CD4-positive, alpha-beta T cell treated with Interleukin-1 beta for 1 hour (primary cell): ENCODE data around the gene IRF6.

Experiments
- DNase-seq, 2 donors: peaks; one replicate each; pipeline ENCODE4 v3.0.0-alpha.2; 2020 to 2022

Gene IRF6

GRCh38 chr1:209805875-209806760, at the start of gene IRF6:
Gene IRF6 (minus strand): TSS chr1:209806142. CDS start chr1:209801413, 4,729 bp downstream.
- peak; percentile 73 to 83 for DNase-seq

- DNase-seq, result no peak
These were observed 49.7 kb upstream of the IRF6 start for GRCh38 chr1:209855623-209856022.

DNA sequence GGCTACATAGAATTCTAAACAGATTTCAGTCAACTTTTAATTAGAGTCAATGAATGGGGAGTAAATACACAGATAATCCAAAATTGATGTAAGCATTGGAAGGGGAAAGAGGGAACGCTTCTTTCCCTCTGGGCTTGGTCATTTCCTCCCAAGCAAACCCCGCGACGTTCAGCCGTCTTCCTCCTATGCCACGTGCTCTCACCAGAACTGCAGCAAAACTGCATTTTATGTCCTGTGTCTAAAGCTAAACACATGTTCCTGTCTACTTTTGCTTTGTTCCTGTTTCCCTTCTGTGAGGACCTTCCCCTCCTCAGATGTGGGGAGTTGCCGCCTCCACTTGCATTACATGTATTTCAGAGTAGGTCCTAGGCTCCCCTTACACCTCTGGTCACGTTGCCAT, 49.1 kb upstream of the IRF6 start:
- no peak for DNase-seq

DNA sequence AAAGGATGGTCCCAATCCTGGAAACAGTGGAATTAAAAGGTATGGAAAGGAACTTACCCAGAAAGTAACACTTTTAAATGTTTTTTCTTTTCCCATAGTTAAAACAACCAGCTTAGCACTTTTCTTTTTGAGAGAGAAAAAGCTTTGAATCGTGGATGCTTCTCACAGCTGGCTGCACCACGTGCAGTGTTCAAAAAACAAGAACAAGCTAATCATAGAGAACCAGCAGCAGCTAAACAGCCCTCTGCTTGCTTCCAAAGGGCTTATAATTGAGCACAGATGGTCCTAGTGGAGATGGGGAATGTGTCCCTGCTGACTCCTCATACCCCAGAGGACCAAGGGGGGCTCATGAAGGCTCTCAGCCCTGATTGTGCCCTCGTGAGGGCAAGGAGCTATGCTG, 48.3 kb upstream of the IRF6 start:
- no peak for DNase-seq

GRCh38 chr1:209853676-209854075, 47.7 kb upstream of the IRF6 start:
- DNase-seq, result no peak

DNA sequence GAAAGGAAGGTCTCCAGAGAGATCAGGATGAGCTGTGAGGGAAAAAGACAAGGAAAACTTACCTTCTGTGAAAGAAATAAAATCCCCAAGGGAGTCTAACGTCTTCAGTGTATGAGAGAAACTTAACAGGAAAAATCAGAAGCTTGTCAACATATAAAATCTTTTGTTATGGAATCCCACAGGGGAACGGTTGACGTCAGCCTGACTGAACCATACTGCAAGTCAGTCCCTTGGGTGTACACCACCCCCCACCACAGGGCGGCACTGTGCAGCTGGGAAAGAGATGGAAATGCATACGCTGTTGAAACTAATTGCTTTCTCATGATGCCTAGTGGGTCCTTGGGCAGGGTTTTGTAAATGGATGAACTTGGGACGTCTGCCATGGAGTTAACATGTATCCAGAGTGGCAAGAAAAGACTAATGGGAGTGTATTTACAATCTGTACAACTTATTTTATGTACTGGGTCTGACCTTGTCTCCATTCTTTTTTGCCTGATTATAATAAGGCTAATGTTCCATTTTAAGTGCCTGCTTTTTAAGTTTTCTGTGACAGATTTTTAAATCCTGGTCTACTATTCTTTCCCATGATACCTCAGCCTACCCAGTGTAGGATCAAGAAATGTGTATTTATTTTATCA, 44.5 kb upstream of the IRF6 start:
- peak in 1 of 2 donors; percentile 5 for DNase-seq

DNA sequence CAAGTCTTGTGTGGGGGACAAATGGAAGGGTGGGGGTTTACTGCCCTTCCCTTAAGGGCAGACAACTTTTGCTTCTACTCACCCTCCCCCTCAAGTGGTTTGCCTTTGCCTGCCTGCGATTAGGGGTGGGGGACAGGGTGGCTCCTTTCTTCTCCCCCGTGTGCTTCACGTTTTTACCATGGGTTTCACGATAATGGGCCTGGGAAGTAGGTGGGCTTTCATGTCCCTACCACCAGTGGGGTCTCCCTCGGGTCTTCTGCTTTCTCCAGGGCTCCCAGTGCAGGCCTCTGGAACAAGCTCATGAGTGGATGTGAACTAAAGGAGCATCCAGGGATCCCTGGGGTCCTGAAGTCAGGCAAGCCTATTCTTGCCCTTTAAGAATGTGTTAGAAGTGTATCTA, 43.4 kb upstream of the IRF6 start:
- DNase-seq, result no peak

DNA sequence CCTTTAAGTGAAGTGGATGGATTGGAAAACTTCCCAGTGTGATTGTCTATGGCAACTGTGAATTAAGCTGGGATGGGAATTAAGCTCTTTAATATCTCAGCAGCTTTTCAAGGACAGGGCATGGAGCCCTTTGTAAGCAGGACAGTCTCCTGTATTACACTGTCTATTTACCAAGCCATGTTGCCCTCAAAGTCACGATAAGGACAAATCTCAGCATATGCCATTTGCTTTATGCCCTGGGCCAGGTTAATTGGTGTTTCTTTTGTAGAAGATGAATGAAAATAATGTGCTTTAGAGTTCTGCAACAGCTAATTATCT, 39.4 kb upstream of the IRF6 start:
- no peak for DNase-seq

GRCh38 chr1:209844695-209845407, 38.9 kb upstream of the IRF6 start:
- no peak for DNase-seq

DNA sequence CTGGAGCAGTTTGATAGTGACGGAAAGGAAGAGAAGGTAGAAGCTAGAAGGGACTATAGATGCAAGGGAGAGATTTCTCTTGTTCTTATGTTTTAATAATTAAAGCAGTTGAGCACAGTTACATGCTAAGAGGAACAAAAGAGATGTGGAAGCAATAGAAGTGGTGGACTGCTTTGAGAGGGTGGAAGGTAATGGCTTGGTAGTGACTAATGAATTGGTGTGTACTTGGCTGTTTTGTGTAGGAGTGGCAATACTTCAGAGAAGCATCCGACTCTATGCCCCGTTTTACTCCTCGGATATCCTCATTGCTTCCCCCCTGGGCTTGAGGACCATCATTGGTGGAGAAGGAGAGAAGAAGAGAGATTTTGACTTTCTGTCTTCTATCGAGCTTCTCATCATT, 34.7 kb upstream of the IRF6 start:
- DNase-seq, result no peak

DNA sequence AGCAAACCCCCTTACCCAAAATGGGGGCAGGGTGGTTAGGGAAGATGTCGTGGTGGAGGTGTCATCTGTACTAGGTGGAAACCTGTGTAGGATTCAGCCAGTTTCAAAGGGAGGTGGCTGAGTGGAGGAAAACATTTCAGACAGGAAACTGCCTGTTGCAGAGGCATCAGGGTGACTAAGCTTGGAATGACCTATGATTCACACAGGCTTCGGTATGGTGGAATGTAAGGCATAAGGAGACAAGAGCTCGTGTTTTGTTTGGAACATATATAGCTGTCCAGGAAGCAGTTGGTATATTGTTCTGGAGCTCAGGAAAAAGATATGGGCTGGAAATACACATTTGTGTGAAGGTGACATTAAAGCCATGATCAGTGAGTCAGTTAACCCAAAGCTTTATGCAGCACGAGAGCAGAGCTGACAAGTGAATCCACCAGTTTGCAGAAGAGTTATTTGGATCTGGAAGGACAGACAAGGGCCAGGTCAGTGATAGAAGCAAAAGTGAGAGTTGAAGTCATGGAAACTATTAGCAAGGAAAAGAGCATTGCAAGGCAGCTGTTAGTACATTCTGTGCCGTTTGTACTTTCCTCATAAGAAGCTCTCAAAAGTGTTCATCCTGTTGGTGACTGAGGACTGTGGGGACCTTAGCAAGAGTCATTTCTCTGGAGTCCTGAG, 34.1 kb upstream of the IRF6 start:
- DNase-seq, result no peak

GRCh38 chr1:209838537-209838936, 32.6 kb upstream of the IRF6 start:
- DNase-seq, result no peak

DNA sequence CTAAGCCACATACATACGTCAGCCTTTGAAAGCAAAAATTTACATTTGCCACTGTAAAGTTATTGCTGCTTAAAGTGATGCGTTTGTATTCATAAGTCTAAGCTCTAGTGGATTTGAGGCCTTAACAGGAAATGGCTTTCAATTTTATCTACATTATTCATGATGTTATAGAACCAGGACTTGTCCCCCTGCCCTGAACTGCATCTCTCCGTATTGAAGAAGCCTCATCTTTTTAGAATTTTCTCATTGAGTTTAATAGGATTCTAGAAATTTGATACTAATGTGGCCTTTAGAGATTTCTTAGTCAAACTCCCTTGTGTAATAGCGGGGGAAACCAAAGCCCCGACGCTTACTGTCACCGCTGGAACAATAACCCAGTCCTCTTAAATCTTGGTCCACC, 31.7 kb upstream of the IRF6 start:
- no peak for DNase-seq

DNA sequence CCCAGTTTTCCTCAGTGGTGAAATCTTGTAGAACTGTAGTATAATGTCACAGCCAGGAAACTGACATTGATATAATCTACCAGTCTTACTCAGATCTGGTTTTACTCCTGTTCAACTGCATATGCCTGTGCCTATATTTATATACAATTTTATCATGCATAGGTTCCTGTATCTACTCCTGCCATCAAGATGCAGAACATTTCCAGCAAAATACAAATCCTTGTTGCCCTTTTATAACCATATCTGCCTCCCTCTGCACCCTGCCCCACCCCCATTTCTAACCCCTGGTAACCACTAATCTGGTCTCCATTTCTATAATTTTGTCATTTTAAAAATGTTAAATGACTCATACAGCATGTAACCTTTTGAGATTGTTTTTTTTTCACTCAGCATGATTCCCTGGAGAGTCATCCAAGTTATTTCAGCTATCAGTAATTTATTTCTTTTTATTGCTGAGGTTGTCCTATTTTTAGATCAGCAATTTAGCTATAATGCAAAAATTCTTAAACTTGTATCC, 29.9 kb upstream of the IRF6 start:
- DNase-seq, result no peak

DNA sequence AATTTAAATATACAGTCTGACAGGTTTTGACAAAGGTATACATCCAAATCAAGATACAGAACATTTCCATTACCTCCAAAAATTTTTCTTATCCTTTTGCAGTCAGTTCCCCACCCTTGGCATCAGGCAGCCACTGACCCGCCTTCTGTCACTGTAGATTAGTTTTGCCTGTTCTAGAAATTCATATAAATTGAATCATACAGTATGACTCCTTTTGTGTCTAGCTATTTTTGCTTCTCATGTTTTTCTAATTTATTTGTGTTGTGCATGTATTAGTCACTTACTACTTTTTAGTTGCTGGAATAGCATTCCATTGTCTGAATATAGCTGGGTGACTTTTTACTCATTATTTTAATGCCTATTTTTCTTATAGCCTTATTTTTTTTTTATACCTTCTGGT, 25.7 kb upstream of the IRF6 start:
- DNase-seq, result no peak

DNA sequence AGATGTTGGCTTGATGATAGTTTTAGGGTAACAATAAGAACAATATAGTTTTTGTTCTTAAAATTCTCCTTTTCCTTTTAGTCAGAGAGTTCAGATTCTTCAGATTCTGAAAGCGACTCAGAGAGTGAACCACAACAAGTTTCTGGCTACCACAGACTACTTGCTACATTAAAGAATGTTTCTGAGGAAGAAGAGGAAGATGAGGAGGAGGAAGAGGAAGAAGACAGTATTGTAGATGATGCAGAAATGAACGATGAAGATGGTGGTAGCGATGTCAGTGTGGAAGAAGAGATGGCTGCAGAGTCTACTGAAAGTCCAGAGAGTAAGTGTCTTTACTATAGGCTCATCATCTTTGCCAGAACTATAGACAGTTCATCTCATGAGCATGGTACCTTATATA, 24.8 kb upstream of the IRF6 start:
- DNase-seq, result no peak

GRCh38 chr1:209829716-209830115, 23.8 kb upstream of the IRF6 start:
- DNase-seq, result no peak

GRCh38 chr1:209827384-209828262, 21.7 kb upstream of the IRF6 start, which contains the start of gene UTP25:
Gene UTP25 (plus strand): TSS chr1:209827972. CDS start chr1:209828064, 92 bp downstream.
- DNase-seq, result peak; percentile 92 to 95

DNA sequence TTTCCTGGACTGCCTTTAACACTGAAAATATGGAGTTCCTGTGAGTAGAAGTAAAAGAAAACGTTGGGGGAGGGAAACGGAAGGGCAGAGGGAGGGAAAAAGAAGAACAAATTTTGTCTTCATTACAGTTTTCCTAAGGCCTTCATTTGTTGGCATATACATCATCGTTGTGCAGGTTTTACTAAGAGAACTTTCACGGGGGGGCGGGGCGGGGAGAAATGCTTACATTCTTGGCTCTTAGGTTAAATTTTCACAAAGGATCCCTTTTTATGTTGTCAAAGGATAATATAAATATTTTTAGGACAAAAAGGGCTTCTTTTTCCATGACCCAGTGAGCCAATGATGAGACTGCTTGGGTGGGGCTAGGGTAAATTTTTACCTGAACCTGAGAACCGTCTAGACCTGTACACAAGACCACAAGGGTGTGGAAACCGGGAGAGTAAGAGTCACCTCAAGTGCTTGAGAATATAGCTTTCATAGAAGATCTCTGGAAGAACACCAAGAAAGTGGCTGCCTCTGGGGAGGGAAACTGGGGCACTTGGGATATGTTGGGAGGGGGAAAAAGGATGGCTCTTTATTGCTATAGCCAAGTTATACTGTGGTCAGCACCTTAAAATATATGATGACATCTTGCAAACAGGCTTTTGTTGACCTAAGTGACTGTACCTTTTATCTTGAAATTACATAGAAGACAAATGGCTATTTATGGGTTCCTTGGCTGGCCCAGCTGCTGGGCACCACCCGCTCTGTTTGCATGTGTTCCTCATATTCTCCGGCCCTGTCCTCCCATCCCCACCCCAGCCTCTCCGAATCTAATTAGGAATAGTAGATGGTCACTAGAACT, 19.9 kb upstream of the IRF6 start:
- DNase-seq, result no peak

GRCh38 chr1:209823143-209824041, 17.4 kb upstream of the IRF6 start:
- DNase-seq, result peak; percentile 17 to 62
